ENCODE data around the gene CHURC1.

GRCh38 chr14:64912261-64912660, 2.0 kb upstream of the CHURC1 start:
- TF ChIP-seq CTCF (conservative IDR thresholded peaks at IDR 0.05; ENCODE audit: low read depth, low read length) (no peak), EZH2 (IDR thresholded peaks at IDR 0.05; ENCODE audit: borderline replicate concordance, low read depth, low read length, poor library complexity, severe bottlenecking) (no peak)

All from A673 (cell line).